HG02852 (cell line): ENCODE measurements around the gene CXCL5.
"Not testable (repeated sequence)": the region's sequence is repeated elsewhere in the genome, so short reads cannot be mapped to it uniquely, and the experiment has no call there.

Source experiments
- ATAC-seq: cut with Tn5 transposase; IDR thresholded peaks from one replicate; pipeline ENCODE4 v1.9.1; 2021; ENCODE audit warnings: mild to moderate bottlenecking, moderate library complexity; ENCODE audit not compliant: unreplicated experiment

The CXCL5 gene

DNA sequence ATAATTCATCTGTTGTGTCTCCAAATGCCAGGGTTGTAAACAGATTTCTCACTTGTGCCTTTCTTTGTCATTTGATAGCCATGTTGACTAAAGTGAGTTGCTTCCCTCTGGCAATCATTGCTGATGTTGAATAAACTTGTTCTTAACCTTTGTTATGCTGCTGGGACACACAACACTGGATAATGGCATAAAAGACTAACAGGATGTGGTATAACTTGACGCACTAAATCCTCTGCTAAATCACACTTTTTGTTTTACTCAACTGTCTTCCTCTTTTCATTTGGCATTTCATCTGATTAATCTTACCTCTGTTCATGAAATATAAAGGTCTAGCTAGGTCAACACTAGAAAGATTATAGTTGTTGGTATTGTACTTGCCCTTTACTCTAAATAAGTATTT is 17.6 kb upstream of the CXCL5 start:
- no peak for ATAC-seq

DNA sequence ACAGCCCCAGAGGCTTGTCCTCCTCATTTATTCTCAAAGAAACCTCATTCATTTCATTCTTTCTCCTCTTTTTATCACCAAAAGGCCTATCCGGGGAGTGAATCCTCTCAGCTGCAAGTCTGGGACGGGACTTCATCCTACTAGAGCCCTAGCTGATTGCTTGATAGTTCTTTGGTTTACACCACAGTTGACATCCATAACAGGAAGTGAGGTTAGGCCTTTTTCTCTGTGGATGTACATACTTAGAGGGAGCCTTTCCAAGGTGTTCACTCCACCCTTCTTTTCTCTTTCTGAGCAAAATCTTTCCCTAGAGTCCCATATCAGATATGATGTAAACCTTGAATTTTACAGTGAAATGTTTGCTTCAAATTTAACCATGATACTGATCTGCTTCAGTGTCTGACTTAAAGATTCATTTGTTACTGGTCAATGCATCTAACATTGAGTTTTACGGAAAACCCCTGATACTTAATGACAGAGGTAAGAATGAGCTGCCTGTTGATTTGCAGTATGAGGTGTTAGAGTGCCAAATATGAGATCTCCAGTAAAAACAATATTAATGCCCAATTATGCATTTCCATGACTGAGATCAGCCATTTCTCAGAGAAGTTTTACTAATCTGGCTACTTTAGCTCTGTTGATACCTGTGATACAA is 16.8 kb upstream of the CXCL5 start:
- no peak for ATAC-seq

DNA sequence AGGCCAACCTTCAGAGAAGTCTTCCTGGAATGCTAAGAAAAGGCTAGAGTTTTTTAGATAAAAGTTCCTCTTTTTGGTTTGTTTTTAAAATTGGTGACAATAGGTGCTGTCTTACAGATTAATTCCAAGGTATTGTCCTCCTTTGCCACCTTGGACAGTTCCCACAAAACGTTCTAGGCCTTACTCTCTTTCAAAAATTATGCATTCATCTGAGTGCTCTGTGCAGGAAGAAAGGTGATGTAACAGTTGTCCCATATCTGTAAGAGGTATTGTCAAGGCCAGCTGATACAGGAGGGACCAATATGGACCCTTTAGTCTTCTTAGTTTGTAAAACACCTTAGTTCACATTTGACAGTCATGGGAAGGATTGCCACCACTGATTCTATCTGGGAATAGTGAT is 15.9 kb upstream of the CXCL5 start:
- ATAC-seq = no peak

DNA sequence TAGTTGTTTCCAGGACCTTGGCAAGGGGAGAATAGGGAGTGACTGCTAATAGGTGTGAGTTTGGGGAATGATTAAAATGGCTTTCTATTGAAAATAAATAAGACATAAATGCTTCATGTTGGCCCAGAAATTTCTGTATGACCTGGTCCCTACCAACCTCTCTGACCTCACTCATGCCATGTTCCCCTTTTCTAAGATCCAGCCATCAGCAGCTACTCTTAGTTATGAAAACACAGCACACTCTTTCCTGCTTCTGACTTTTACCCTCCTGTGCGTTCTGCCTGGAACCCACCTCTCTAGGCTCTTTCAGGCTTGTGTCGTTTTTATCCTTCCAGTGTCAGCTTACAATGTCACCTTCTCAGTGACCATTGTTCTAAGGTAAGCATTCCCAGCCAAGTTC is 14.8 kb upstream of the CXCL5 start:
- ATAC-seq = no peak

DNA sequence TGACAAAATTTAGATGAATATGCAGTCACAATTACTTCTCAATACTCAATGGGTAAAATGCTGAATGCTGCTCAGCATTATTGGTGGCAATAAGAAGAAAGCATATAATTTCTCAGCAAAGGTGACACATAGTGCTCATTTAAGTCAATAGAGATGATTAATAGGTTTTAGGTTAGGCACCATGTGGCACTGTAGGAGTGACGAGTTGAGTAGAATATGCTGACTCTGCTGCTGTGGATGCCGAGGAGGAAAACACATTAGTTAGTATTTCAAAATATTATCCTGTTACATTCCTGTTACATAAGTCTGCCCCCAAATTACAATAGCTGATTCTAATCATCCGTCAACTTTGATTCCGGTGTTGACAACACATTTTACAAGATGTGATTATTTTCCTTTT is 13.7 kb upstream of the CXCL5 start:
- no peak for ATAC-seq

DNA sequence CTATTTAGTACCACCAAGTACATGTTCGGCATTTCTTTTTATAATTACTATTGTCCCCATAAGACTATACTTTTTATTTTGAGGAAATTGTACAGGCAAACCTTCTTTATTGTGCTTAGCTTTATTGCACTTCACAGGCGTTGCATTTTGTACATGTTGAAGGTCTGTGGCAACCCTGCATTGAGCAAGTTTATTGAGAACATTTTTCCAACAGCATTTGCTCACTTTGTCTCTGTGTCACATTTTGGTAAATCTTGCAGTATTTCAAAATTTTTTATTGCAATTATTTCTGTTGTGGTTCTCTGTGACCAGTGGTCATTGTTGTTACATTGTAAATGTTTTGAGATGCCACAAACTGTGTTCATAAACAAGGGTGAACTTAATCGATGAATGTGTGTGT is 10.8 kb upstream of the CXCL5 start:
- ATAC-seq = no peak

DNA sequence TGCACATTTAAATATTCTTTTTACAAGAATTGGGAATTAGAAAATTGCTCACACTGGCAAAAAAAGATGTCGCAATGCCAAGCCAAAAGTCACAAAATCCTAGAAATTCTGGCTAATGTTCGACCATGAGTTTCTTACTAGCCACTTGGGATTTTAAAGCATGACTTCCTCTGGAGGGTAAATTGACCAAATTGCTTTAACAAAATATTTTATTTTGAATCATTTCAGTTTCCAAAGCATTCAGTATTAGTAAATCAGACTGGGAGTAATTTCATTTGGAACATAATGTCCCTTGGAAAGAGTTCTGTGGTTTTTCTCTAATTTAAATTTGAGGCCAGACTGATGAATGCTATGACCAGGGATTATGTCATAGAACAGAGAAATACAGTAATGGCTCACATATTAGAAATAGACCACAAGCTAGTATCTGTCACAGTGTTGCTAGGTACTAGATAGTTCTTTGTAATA is 7.6 kb upstream of the CXCL5 start:
- no peak for ATAC-seq

DNA sequence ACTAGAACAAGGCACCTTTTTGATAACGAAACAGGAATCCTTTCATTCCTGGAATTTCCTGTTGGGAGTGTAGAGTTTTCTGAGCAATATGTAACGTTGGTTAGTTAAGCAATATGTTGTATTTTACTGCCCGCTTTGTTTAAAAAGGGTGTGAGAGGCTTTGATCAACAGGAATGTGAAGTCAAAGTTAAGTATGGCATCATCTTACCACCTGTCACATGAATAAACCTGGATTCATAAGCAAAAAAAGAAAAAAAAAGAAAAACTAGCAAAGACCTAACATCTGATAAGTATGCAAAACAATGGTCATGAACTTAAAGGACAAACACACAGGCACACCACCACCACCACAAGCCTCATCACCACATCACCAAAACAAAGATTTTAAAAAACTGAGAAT is 7.1 kb upstream of the CXCL5 start:
- no peak for ATAC-seq

DNA sequence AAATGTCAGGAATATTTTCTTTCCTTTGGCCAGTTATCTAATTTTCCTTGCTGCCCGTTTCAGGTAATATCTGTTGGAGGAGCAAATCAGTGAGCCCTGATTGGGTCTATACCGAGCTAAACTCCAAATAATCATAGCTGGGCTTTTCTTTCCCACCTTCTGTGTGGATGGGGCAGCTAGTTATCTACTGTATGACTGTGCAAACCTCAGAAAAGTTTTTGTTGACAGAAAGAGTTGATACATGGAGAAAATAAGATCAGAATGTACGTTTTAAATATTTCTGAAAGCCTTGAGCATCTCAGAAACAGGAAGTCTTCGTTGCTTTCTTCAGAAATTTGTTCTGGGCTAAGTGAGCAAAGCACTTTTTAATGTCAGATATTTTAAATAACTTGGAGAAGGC is 6.2 kb upstream of the CXCL5 start:
- ATAC-seq = no peak

DNA sequence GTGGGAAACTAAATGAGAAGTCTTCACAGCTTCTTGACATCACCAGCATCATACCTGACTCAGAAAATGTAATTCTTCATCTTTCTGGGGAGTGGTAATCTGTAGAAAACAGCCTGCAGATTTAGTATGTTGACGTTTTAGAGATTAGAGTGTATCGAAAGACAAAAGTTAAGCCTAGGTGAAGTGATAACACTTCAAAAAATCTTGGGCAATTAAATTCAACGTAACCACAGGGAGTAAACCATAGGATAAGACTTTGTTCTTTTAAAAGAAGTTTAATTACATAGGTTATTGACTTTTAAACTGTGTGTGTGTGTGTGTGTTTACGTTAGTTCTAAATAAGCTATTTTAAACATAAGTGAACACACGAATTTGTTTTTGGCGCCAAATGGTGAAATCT is 1.8 kb upstream of the CXCL5 start:
- ATAC-seq = no peak

DNA sequence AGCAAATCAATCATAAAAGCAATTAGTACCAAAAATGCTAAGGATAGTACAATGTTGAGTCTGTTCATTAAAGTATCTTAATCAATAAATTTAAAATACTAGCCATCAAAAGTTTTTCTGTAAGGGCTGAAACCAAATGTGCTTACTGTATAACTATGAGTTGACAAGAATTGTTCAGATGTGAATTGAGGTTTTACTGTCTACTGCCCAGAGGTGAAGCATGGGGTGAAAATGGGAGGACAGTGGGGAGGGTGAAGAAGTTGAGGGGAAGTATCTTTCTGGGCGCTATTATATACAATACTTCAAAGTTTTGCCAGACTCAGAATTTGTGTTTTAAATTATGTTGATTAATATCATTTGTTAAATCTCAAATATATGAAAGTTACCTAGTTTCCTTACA is 6.4 kb downstream of the CXCL5 start:
- ATAC-seq = no peak

DNA sequence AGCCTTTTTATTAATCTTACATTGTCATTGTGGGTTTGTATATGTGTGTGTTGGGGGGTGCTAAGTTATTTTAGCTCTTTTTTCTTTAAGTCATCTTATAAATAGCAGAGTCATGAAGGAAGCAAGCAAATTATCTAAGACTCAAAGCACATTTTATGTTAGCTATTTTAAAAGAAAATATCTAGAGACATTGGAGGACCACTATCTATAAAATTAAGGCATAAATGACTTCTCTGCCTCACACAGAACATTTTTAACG is 6.8 kb downstream of the CXCL5 start:
- no peak for ATAC-seq

DNA sequence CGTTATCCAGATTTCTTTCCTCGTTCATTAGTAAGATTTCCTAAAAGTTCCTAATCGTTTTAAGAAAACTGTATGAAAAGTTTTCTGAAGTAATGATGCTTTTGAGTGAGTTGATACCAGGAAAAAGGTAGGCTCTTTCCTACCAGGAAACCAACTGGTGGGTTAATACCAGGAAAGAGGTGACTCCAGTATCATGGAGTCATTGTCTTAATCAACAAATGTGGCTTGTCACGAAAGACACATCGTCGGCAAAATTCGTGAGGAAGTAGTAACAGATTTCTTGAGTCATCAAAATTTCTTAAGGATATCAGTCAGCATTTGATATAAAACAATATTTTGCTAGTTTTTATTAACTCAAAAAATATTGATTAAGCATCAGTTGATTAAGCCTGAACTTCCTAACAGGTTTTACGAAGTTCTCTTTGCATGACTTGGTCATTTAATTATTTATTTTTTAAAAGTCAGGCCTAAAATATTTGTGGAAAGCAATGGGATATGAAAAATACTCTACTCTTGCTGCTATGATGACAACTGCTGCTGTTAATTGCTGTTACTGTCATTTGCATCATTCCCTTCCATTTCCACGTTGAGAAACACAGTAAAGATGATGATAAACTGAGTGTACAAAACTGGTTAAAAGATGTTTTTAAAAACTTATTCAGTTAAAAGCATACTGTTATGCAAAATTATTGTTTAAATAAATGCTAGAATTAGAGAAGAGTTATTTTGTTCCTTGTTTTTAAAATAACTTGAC is 7.3 kb downstream of the CXCL5 start:
- ATAC-seq = no peak

DNA sequence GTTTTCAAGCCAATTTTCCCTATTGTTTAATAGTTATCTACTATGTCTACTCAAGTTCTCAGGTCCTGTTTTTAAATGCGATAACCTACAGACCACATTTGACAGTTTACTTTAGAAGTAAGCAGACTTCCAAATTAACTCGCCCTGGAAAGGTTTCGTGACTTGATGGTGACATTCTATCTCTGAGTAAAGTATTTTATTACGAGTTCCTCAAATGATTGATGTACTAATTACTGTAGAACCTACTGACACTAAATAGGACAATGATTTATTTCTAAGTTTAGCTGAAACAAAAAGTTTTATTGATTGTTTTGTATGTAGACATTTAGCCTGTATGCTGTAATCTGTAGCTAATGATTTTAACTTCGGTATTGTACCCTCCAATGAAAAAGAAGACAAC is 8.5 kb downstream of the CXCL5 start:
- ATAC-seq = no peak

DNA sequence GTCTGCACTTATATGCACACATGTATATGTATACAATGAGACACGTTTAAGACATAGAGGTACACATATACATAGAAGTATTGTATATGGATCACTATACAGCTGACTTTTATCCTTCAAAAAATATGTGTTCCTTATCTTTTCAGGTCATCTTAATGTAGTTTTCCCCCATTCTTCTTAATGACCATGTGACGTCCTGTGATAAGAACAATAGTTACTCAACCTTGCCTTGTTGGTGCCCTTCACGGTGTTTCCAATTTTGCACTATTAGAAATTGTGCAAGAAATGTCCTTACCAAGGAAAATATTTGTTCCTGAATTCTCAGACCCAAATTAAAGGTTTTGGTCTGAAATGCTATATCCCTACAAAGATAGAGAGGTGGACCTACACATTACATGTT is 9.4 kb downstream of the CXCL5 start:
- no peak for ATAC-seq

DNA sequence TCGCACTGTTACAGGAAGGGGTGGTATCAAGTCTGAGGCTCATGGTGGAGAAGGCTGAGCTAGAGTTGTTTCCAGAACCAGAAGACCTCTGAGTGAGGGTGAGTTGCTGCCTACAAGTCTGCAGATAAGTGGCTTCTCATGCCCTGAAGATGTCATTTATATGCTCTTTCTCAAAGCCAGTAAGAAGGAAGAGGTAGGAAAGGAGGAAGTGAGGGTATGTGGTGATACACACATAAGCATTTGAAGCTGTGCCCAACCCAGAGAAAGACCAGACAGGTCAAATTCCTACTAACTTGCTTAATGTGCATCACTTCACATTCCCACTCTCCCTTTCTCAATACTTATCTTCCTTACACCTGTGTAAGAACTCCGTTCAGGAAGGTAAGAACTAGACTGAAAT is 10.4 kb downstream of the CXCL5 start, which contains the start of gene PPBP:
TSS of gene PPBP (minus strand) at position 130 of the 400 bp plus-strand sequence. CDS start at position 43, 87 bp downstream.
- ATAC-seq = no peak

DNA sequence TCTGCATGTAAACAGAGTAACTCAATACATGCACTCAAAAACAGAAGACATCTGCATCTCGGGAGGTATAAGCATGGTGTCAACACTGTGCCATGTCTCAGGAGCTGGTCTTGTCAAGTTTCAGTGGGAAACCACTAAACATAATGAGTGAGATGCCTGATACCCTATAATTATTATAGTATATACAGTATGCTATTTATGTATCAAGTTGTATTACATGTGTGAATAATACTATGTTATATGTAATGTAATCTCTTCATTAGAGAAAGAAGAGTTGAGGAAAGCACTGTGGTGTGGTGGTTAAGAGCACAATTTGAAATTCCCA is 13.0 kb downstream of the CXCL5 start:
- ATAC-seq = no peak

DNA sequence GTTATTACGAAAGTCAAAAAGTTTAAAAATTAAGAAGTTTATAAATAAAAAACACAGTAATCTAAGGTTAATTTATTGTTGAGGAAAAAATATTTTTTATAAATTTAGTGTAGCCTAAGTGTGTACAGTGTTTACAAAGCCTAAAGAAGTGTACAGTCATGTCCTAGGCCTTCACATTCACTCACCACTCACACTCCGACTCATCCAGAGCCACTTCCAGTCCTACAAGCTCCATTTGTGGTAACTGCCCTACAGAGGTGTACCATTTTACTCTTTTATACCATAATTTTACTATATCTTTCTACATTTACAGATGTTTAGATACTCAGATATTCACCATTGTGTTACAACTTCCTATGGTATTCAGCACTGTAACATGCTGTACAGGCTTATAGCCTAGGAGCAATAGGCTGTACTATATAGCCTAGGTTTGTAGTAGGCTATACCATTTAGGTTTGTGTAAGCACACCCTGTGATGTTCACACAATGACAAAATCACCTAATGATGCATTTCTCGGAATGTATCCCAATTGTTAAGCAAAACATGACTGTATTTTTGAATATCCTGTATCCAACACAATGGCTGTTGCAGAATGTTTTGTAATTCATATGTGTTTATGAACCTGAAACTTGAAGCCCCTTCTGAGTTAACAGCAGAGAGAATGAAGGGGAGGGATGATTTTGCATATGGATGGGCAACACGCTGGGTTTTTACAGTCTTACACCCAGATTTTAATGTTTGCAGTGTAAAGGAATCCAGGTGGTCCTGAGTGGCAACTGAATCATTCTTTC is 13.5 kb downstream of the CXCL5 start:
- no peak for ATAC-seq

DNA sequence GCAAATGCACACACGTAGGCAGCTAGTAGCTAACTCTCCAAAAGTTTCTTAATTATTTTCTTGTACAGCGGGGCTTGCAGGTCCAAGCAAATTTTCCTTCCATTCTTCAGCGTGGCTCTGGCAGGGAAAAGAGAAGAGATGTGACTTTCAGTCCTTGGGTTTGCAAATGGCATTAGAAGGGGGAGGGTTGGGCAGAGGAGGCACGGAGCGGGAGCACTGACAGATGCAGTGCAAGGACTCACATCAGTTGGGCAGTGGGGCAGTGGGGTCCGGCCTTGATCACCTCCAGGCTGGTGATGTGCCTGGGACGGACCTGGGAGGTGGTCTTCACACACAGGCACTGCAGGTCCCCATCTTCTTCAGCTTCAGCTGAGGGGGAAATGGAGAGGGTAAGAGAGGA is 17.3 kb downstream of the CXCL5 start:
- not testable (repeated sequence) for ATAC-seq

DNA sequence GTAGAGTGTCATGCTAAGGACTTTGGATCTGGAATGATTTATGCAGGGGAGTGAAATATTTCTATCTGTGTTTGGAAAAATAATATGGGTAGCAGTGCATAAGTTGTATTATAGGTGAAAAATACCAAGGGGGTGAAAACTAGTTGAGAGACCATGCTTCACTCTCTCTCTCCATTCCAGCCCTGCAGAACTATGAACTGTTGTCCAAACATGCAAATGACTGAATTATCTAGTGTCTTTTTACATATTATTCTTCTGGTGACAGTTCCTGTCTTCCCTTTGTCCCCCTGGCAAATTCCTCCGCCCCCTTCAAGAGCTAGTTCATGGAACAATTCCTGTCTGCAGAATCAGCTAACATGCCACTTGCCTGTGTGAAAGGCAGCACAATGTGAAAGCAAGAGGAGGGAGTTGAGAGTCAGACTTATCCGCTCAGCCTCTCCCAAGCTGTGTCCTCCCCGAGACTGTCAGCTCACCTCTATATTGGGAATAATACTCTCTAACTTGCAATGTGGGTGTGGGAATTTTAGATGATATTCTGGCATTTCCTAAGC is 19.0 kb downstream of the CXCL5 start:
- ATAC-seq = no peak

DNA sequence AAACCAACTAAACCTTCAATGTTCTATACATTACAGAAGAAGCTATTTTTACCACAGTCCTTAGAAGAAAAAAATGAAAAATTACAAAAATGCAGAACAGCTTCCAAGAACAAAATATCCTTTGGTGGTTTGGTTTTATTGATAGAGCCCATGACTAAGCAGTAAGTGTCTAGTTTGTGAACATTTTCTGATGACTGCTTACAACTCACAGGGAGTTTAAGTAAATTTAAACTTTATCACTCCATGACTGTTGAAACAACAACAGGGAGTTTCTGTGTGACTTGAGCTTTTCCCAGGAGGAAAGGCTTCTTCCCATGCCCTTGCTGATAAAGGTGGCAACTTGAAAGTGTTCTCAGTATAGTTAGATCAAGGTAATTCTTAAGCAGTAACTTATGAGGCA is 19.6 kb downstream of the CXCL5 start:
- no peak for ATAC-seq

DNA sequence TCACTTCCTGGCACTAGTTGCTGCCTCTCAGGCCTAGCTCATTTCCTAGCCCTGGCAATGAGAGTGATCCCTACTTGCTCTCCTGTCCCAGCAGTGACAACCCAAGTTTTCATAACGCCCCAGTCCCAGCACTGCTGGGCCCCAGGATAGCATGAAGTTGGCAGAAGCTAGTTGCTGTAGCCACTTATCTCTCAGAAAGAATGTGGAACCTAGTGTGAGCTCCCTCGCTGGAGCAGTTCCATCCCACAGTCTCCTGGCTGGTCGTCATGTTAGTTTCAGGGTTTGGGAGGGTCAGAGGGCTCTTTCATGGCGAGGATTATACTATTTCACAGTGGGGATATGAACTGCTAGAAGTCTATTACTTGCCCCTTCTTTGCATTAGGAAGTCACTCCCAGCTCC is 21.8 kb downstream of the CXCL5 start:
- no peak for ATAC-seq
